Endothelial cell of umbilical vein (primary cell): ENCODE data around the gene MAPK11. TPM values are rescaled to one million over a fixed set of nuclear protein-coding genes. Genes with fewer than 3 reads are reported as not detected.

Experiments
- BruUV-seq: library from RNA; stranded (reverse); fragments of 400-500 nt; replicated peaks from 2 replicates; lab custom pipeline; 2021; lab: Mats Ljungman, UMichigan
- CTCF ChIA-PET: fragments of 300-600, 350-600 bp; sonication (Branson Sonifier 250); formaldehyde crosslinking; loops from one replicate; lab custom pipeline; 2021; ENCODE audit warnings: antibody characterized with exemption, inconsistent platforms; lab: Charles Lee
- POLR2A ChIA-PET: fragments of 300-600, 350-600 bp; sonication (Branson Sonifier 250); formaldehyde crosslinking; loops from one replicate; lab custom pipeline; 2021; ENCODE audit warnings: antibody characterized with exemption, inconsistent platforms; lab: Charles Lee
- DNase-seq: peaks from one replicate; pipeline ENCODE4 v3.0.0-alpha.2; 2011; ENCODE audit warnings: low read depth, low spot score
- FAIRE-seq: peaks from 2 replicates; lab custom pipeline; 2011; peaks lifted over from hg19 to GRCh38; lab: Jason Lieb, UNC
- H2AFZ ChIP-seq: 2 replicates; pipeline ENCODE4 v1.6.0; 2012; ENCODE audit warnings: low read depth, low read length, control low read depth, inconsistent platforms
- H3K27ac ChIP-seq: 2 replicates; pipeline ENCODE4 v1.5.1; 2011; ENCODE audit warnings: low read depth, mild to moderate bottlenecking, control low read depth, low read length, moderate library complexity; ENCODE audit not compliant: insufficient read depth
- H3K27me3 ChIP-seq, 2 experiments: 2 replicates each; pipeline versions ENCODE4 v1.6.0 to v1.6.1; 2011; ENCODE audit warnings: low read length in 2 of 2, mixed read lengths in 1 of 2; ENCODE audit not compliant: control insufficient read depth in 2 of 2, insufficient read depth in 2 of 2
- H3K36me3 ChIP-seq, 2 experiments: 2 replicates in 1 of 2; 3 replicates in 1 of 2; pipeline ENCODE4 v1.5.1; 2011; ENCODE audit warnings: low read length in 2 of 2, mild to moderate bottlenecking in 1 of 2, moderate library complexity in 1 of 2; ENCODE audit not compliant: control insufficient read depth in 2 of 2, insufficient read depth in 2 of 2; ENCODE audit errors: extremely low read depth in 1 of 2
- H3K4me1 ChIP-seq: 3 replicates; pipeline ENCODE4 v1.5.1; 2011; ENCODE audit warnings: mild to moderate bottlenecking, low read length; ENCODE audit not compliant: control insufficient read depth, insufficient read depth; ENCODE audit errors: extremely low read depth
- H3K4me2 ChIP-seq: 2 replicates; pipeline ENCODE4 v1.6.1; 2011; ENCODE audit warnings: low read length, control low read depth, mixed read lengths; ENCODE audit not compliant: insufficient read depth
- H3K4me3 ChIP-seq, 3 experiments: fragments of 200-600 bp in 1 of 3; sonication (generic), shearing (Covaris generic) in 1 of 3; replicated peaks in 1 of 3; 2 replicates each; pipeline ENCODE4 v1.5.1; 2011 to 2016; ENCODE audit warnings: control low read depth in 3 of 3, low read length in 3 of 3, mild to moderate bottlenecking in 2 of 3, inconsistent platforms in 1 of 3, low read depth in 1 of 3, moderate library complexity in 1 of 3; ENCODE audit not compliant: insufficient read depth in 1 of 3
- H3K79me2 ChIP-seq: 2 replicates; pipeline ENCODE4 v1.6.0; 2012; ENCODE audit warnings: low read length, inconsistent platforms; ENCODE audit not compliant: control insufficient read depth, insufficient read depth
- H3K9ac ChIP-seq: replicated peaks from 2 replicates; pipeline ENCODE3; 2011; ENCODE audit warnings: low read length, control low read depth; ENCODE audit not compliant: insufficient read depth; ENCODE audit errors: extremely low read depth
- H3K9me1 ChIP-seq: replicated peaks from 3 replicates; pipeline ENCODE4 v1.6.0; 2011; ENCODE audit warnings: mild to moderate bottlenecking, low read length; ENCODE audit not compliant: control insufficient read depth, insufficient read depth; ENCODE audit errors: extremely low read depth
- H3K9me3 ChIP-seq: replicated peaks from 2 replicates; pipeline ENCODE4 v1.5.1; 2012; ENCODE audit warnings: low read length, inconsistent platforms; ENCODE audit not compliant: control insufficient read depth, insufficient read depth
- H4K20me1 ChIP-seq: replicated peaks from 2 replicates; pipeline ENCODE3; 2011; ENCODE audit warnings: mild to moderate bottlenecking, low read length; ENCODE audit not compliant: control insufficient read depth, insufficient read depth; ENCODE audit errors: extremely low read depth
- CTCF ChIP-seq, 2 donors: IDR thresholded peaks; 1 replicate in 1 of 2; 2 replicates in 1 of 2; pipeline ENCODE4 v1.5.1; 2011; ENCODE audit warnings: low read length in 2 of 2, mild to moderate bottlenecking in 2 of 2, moderate library complexity in 2 of 2, control low read depth in 1 of 2, inconsistent platforms in 1 of 2, low read depth in 1 of 2; ENCODE audit not compliant: insufficient read depth in 1 of 2; ENCODE audit errors: extremely low read depth in 1 of 2
- EZH2 ChIP-seq: IDR thresholded peaks from 2 replicates; pipeline ENCODE4 v1.6.1; 2012; ENCODE audit warnings: borderline replicate concordance, low read depth, mild to moderate bottlenecking, moderate library complexity, low read length, inconsistent platforms; ENCODE audit not compliant: severe bottlenecking
- FOS ChIP-seq: IDR thresholded peaks from 2 replicates; pipeline ENCODE4 v1.6.1; 2011; ENCODE audit warnings: mild to moderate bottlenecking, low read length, moderate library complexity, borderline replicate concordance; ENCODE audit not compliant: insufficient read depth
- GATA2 ChIP-seq: IDR thresholded peaks from 2 replicates; pipeline ENCODE4 v1.7.0; 2011; ENCODE audit warnings: low read depth, mild to moderate bottlenecking, moderate library complexity, mixed read lengths, low read length; ENCODE audit not compliant: insufficient read length, insufficient read depth
- JUN ChIP-seq: IDR thresholded peaks from 2 replicates; pipeline ENCODE4 v1.6.1; 2011; ENCODE audit warnings: borderline replicate concordance, low read depth; ENCODE audit not compliant: insufficient read length, insufficient read depth
- MYC ChIP-seq: IDR thresholded peaks from one replicate; pipeline ENCODE4 v1.6.1; 2011; ENCODE audit warnings: mild to moderate bottlenecking, low read depth, low read length
- POLR2A ChIP-seq: IDR thresholded peaks from 2 replicates; pipeline ENCODE4 v1.6.1; 2012; ENCODE audit warnings: low read depth, mild to moderate bottlenecking, control low read depth, low read length
- POLR2AphosphoS5 ChIP-seq: IDR thresholded peaks from 2 replicates; pipeline ENCODE4 v1.6.1; 2012; ENCODE audit warnings: low read depth, mild to moderate bottlenecking, control low read depth, low read length, moderate library complexity; ENCODE audit not compliant: insufficient read depth
- dilution Hi-C: fragments of 300-500 bp; cut with MboI; formaldehyde crosslinking; loops from one replicate; pipeline ENCODE4 v1.15.0; 2019; ENCODE audit warnings: low sequenced_read_pairs; ENCODE audit not compliant: extremely low pct_ligation_motif_present
- intact Hi-C: fragments of 100-400 bp; cut with micrococcal nuclease; formaldehyde crosslinking; loops from one replicate; pipeline ENCODE4 v1.10.0; 2022
- polyA plus RNA-seq, 4 experiments: library from polyadenylated mRNA; depleted of rRNA in 3 of 4; stranded (reverse) in 3 of 4; unstranded in 1 of 4; fragments of >200 nt; gene quantifications; 2 replicates each; pipeline versions ENCODE4 v1.2.1 to v1.2.3, GENCODE V29; 2011 to 2012; ENCODE audit warnings: missing spikeins in 1 of 4
- total RNA-seq: library from RNA; stranded (reverse); gene quantifications from 2 replicates; pipeline ENCODE4 v1.2.3, GENCODE V29; 2021
- TF ChIP-seq, protein P1 (sequence below): IDR thresholded peaks from 2 replicates; pipeline ENCODE4 v1.6.1; 2011; ENCODE audit not compliant: insufficient read depth, insufficient read length

Gene MAPK11
- total and polyA plus RNA-seq, 2 donors (not counting 3 experiments of a cell fraction or from before 2014, with no cell fraction given) = 22.8 to 26.3 TPM

DNA sequence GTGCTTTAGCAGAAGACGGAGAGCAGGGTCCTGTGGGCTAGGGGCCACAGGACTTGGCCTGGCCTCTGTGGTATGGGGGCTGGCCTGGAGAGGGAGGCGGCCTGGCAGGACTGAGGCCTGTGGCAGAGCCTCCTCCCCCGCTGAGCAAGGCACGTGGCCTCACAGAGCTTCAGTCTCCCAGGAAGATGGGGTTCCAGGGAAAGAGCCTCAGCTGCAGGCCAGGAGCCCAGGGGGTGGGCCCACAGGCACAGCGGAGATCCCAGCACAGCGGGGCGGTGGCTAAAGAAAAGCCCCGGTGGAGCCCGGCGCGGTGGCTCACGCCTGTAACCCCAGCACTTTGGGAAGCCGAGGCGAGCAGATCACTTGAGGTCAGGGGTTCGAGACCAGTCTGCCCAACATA, 10.9 kb downstream of the MAPK11 start:
- no peaks in the 10 kb centered on the region for H3K9me3 ChIP-seq
- no peak overlapping the region for H3K27ac ChIP-seq
- peaks cover 22% of the 10 kb centered on the region for H3K79me2 ChIP-seq
- TF ChIP-seq GATA2 = no peak
- no peak for TF ChIP-seq MYC
- TF ChIP-seq EZH2 = no peak
- TF ChIP-seq CTCF (IDR thresholded peaks at IDR 0.05; ENCODE audit: extremely low read depth in 1 of 2, insufficient read depth in 1 of 2, low read depth in 1 of 2, low read length in 2 of 2) = no peak
- TF ChIP-seq FOS = no peak
- TF ChIP-seq, protein P1, sequence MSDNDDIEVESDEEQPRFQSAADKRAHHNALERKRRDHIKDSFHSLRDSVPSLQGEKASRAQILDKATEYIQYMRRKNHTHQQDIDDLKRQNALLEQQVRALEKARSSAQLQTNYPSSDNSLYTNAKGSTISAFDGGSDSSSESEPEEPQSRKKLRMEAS = no peak
- no peak for TF ChIP-seq JUN
- no peak for TF ChIP-seq POLR2AphosphoS5
- no peak for TF ChIP-seq POLR2A
- H3K4me1 ChIP-seq = peaks cover 11% of the 10 kb centered on the region
- H3K36me3 ChIP-seq = peaks cover 0 to 27% of the 10 kb centered on the region in 2 experiments
- ChIA-PET POLR2A (no interaction called here), CTCF (interaction anchor here (0.6 to 3.0 kb wide), 3 partner anchors 12 to 361 kb away, joined by 3 to 13 read pairs (median 3); partner anchors contain the start of gene MAPK11)
- no peaks in the 10 kb centered on the region for H4K20me1 ChIP-seq
- intact Hi-C loops (no loop called here), dilution Hi-C loops (no loop called here)
- H3K4me2 ChIP-seq = no peak overlapping the region
- BruUV-seq = no TSS peak
- H2AFZ ChIP-seq = no peak overlapping the region
- DNase-seq = no peak
- no peak overlapping the region for H3K9ac ChIP-seq
- FAIRE-seq = no peak
- no peaks in the 10 kb centered on the region for H3K9me1 ChIP-seq
- H3K27me3 ChIP-seq = no peaks in the 10 kb centered on the region
- no peak overlapping the region for H3K4me3 ChIP-seq
